ENCODE results near the gene SRRM5. TPM values are rescaled to one million over a fixed set of nuclear protein-coding genes. Genes with fewer than 3 reads are reported as not detected.

The SRRM5 gene
- total RNA-seq, 1 experiment from 2014 or later, result 0.70 TPM

DNA sequence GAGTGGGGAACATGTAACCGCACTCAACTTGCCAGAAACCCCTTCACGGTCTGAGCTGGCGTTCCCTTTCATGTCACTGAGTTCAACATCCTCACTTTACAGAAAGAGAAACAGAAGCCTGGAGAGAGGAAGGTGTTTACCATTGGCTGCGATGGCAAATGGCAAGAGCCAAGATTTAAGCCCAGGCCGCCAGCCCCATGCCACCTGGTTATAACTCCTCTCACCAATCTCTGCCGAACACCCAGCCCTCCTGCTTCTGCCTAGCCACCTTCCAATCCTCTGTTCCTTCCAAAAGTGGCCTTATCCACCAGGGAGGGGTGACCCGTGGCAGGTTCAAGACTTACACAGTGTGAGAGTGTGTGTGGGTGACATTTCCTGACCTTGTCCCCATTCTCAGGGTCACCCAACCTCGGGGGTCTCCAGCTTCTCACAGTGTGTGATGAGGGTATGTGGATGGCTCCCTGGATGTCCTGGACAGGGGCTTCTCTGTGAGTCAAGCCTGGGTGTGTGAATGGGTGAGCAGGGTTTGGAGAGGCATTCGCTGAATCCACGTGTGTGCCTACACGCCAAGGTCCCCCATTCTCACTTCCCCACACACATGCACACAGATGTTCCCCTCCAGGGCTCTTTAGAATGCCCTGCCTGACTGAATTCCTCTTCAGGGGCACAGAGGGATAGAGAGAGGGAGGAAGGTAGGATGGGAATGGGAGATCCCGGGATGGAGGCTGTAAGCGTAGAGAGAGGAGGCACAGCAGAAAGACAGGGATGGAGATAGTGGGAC, 26.5 kb downstream of the SRRM5 start:
- H3K4me1 Mint-ChIP-seq, result peaks cover 22 to 46% of the 10 kb centered on the region in 2 experiments
- no CpG with 5 or more reads among the region's 13 CpGs for WGBS (ENCODE audit: extremely low coverage, insufficient read length, low lambda C conversion rate)
- no peak for DNase-seq

More for the DNA sequence above, 26.5 kb downstream of the SRRM5 start:
- Histone ChIP-seq H3K79me2 (ENCODE audit: insufficient read depth, low read length) (no peaks in the 10 kb centered on the region), H4K91ac (ENCODE audit: insufficient read length, low read depth, low read length) (no peak overlapping the region), H4K5ac (ENCODE audit: insufficient read length, low read depth, low read length) (no peak overlapping the region), H3K4me1 (ENCODE audit: insufficient read depth, low read length) (peaks cover 4% of the 10 kb centered on the region; the same call in 1 of the 2 replicates), H3K23me2 (ENCODE audit: insufficient read length, low read depth, low read length, poor library complexity, severe bottlenecking) (peaks cover 24% of the 10 kb centered on the region), H3K79me1 (ENCODE audit: insufficient read depth, low read depth, low read length, poor library complexity, severe bottlenecking) (no peaks in the 10 kb centered on the region), H2BK5ac (ENCODE audit: insufficient read length, low read length) (no peak overlapping the region), H4K20me1 (ENCODE audit: control insufficient read depth, insufficient read depth, insufficient read length) (no peaks in the 10 kb centered on the region), H3K4ac (ENCODE audit: low read depth, low read length) (no peak overlapping the region), H2AFZ (ENCODE audit: low read length) (no peak overlapping the region), H3K9ac (ENCODE audit: extremely low read depth, insufficient read length, low read length) (no peak overlapping the region), H3K56ac (ENCODE audit: insufficient read length, low read depth, low read length) (no peak overlapping the region), H2BK15ac (ENCODE audit: low read depth, low read length) (no peak overlapping the region), H2BK12ac (ENCODE audit: insufficient read length, low read depth, low read length) (no peak overlapping the region), H3K27me3 (ENCODE audit: insufficient read depth, low read length) (peaks cover 24% of the 10 kb centered on the region; the same call in 1 of the 2 replicates), H2AK5ac (ENCODE audit: insufficient read length, low read length) (no peak overlapping the region), H2BK20ac (ENCODE audit: low read depth, low read length, poor library complexity, severe bottlenecking) (no peak overlapping the region), H3K4me2 (ENCODE audit: insufficient read depth, insufficient read length, low read length) (peak overlapping the region; percentile 96), H4K8ac (replicated peaks; ENCODE audit: insufficient read length, low read depth, low read length) (no peak overlapping the region), H3K23ac (ENCODE audit: insufficient read length, low read depth, low read length) (no peak overlapping the region), H3K27ac (ENCODE audit: insufficient read length, low read depth, low read length) (no peak overlapping the region), H3T11ph (ENCODE audit: low read length) (no peak overlapping the region), H2BK120ac (ENCODE audit: low read depth, low read length, poor library complexity, severe bottlenecking) (no peak overlapping the region), H3K14ac (ENCODE audit: insufficient read depth, low read length) (no peak overlapping the region), H3K18ac (ENCODE audit: insufficient read length, low read depth, low read length) (no peak overlapping the region), H3K9me3 (ENCODE audit: control insufficient read depth, low read depth, low read length) (no peaks in the 10 kb centered on the region)
- TF ChIP-seq, protein P1, sequence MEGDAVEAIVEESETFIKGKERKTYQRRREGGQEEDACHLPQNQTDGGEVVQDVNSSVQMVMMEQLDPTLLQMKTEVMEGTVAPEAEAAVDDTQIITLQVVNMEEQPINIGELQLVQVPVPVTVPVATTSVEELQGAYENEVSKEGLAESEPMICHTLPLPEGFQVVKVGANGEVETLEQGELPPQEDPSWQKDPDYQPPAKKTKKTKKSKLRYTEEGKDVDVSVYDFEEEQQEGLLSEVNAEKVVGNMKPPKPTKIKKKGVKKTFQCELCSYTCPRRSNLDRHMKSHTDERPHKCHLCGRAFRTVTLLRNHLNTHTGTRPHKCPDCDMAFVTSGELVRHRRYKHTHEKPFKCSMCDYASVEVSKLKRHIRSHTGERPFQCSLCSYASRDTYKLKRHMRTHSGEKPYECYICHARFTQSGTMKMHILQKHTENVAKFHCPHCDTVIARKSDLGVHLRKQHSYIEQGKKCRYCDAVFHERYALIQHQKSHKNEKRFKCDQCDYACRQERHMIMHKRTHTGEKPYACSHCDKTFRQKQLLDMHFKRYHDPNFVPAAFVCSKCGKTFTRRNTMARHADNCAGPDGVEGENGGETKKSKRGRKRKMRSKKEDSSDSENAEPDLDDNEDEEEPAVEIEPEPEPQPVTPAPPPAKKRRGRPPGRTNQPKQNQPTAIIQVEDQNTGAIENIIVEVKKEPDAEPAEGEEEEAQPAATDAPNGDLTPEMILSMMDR (conservative IDR thresholded peaks at IDR 0.05), result no peak
- Mint-ChIP-seq H3K4me3 (peak overlapping the region; percentile 72 to 95), H3K36me3 (ENCODE audit: insufficient read depth in 1 of 3, low read depth in 3 of 3) (peaks cover 0 to 5% (median 0%) of the 10 kb centered on the region in 3 experiments; a peak in 2 of 7 replicates), H3K27me3 (ENCODE audit: low read depth) (peaks cover 73% of the 10 kb centered on the region), H3K9me3 (peaks cover 0 to 2% of the 10 kb centered on the region in 2 experiments; a peak in 2 of 5 replicates), H3K27ac (no peak overlapping the region)
